HG03095 (cell line): ENCODE measurements around the gene RAB18.
"Not testable (repeated sequence)": the region's sequence is repeated elsewhere in the genome, so short reads cannot be mapped to it uniquely, and the experiment has no call there.

Experiments used
- ATAC-seq: cut with Tn5 transposase; IDR thresholded peaks from one replicate; pipeline ENCODE4 v1.9.1; 2021; ENCODE audit warnings: moderate library complexity; ENCODE audit not compliant: unreplicated experiment

The RAB18 gene

DNA sequence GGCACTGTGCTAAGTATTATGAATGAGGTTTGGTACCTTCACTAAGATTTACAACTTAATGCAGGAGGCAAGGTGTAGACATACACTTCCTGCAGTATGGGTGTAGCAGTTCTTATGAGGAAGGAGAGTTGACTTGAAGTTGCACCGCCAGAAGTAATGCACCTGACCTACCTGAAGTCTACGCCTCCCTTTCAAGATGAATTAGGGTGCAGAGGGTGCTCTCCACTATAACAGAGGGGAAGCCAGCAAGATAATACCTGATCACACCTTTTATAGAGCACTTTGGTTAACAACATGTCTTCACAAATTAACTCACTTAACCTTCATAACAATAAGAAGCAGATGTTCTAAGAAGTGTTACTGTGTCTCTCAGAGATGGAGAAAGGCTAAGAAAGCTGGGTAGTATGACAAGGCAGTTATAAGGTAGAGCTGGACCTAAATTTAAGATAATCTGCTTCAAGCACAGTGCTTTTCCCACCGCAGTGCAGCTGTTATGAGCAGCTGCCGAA is 552 bp upstream of the RAB18 start:
- no peak for ATAC-seq

DNA sequence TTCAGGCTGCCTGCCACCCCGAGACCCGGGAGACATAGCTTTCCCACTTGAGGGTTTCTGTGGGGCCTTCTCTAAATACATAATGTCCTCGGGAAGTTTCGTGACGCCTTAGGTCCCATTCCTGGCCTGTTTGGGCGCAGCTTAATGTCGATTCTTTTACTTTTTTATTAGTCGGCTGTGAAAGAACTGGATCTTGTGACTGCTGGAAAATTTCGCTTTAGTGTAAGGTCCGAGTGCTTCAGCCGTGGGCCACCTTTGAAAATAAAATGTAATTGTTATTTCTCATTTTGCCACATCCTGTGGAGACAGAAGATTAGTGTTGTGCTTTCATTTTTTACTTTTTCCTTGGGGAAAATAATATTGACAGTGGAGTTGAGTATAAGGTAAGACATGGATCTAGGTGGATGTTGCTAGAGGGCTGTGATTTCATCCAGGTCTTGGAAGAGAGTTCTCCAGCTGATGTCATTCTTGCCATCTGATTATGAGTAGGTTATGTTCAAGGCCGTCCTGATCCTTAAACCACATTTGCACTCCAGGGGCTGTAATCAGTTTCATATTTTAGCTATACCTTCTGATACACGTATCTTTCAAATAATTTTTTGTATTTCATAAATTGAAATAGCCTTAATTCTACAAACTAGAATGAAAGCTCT is 830 bp downstream of the RAB18 start:
- no peak for ATAC-seq

GRCh38 chr10:27505537-27505936 is 1.4 kb downstream of the RAB18 start:
- not testable (repeated sequence) for ATAC-seq

- no peak for ATAC-seq
These were observed 2.2 kb downstream of the RAB18 start for GRCh38 chr10:27506280-27506679.

DNA sequence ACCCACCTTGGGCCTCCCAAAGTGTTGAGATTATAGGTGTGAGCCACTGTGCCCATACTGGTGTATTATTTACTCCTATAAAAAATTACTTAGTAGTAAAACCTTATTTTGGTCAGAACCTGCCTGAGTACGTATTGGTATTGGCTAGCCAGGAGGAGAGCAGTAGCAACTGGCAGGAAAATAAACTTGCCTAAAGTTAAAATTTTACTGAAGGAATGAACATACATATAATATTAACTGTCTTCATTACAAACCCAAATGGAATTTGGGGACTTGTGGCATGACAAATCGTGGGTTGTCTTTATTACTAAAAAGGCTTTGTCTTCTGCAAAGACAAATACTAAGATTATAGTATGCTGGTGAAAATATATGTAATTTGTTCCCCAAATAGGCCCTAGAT is 8.4 kb downstream of the RAB18 start:
- ATAC-seq = no peak

GRCh38 chr10:27513451-27514191 is 9.5 kb downstream of the RAB18 start:
- ATAC-seq = no peak

GRCh38 chr10:27514243-27514642 is 10.1 kb downstream of the RAB18 start:
- ATAC-seq = no peak

DNA sequence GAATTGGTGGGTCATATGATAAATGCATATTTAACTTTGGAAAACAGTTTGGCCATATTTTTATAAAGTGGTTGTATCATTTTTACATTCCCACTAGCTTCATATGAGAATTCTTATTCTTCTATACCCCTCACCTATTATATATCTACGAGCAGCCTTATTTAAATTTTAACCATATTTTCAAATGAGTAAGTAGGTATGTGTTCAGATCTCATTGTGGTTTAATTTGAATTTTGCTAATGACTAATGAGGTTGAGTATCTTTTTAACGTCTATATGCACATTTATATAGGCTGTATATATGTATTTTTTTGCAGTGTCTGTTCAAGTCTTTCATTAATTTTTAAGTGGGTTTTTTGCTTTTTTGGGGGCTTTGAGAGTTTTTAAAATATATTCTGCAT is 14.2 kb downstream of the RAB18 start:
- ATAC-seq = no peak

GRCh38 chr10:27525819-27526218 is 21.7 kb downstream of the RAB18 start:
- ATAC-seq = no peak

- no peak for ATAC-seq
These were observed 22.1 kb downstream of the RAB18 start for GRCh38 chr10:27526242-27526641.

DNA sequence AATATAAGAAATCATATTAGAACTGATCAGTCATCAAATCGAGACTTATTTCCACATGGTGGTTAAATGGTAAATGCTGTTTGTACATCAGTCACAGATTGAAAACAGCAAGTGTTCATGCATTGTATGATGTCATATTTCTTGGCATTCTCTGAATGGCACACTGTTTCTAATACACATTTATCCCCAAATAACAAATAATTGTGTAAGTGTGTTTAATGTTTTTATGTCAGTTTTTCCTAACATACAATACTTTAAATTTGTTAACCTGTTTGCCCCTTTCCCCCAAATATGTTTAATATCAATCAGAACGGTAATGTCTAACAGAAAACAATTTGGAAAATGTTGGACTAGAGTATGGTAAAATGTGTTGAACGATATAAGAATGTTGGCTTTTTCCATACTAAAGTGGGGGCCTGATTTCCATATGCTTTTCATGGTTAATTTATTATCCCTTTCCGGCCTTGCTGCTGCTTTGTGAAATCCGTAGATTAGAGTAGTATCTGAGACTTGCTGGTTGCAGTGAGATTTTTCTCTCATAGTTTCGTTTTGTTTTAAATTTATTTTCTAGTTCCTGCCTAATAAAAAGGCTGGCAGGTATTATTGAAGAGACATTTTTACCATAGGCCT is 23.7 kb downstream of the RAB18 start:
- no peak for ATAC-seq

- no peak for ATAC-seq
These were observed 25.1 kb downstream of the RAB18 start for GRCh38 chr10:27529010-27529783.

DNA sequence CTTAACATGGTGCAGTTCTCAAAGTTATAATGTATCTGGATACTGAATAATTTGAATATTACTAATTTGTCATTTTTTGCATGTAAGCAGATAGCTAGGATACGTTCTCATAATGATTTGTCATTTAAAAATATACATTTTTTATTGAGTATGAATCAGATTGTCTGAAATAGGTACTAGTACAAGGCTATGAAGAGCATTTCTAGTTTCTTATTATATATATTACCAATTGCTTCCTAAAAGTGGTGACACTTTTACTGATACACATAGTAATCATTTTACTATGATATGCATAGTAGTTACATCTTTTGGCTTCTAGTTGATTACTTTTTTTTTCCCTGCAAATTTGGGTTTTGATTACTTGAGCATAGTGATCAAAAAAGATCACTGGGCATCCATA is 26.4 kb downstream of the RAB18 start:
- no peak for ATAC-seq

DNA sequence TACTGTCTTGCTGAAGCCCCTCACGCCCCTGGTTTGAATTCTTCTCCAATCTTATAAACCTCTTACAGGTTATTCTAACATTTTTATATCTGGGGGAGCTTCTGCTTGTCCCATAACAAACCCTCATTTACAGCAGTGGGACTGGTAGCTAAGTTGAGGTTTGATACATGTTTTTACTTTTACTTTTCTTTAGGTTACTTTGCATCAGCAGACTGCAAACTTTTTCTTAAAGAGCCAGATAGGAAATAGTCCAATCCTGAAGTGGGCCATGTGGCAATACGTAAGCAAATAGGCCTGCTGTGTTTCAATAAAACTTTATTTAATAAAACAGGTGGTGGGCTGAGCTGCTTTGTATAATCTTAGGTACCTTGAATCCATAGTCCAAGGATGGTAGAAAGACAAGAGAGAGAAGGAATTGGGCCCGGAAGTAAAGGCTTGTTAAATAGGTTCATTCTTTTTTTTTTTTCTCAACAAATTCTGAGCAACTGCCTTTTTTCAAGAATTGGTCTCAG is 27.3 kb downstream of the RAB18 start:
- ATAC-seq = no peak

DNA sequence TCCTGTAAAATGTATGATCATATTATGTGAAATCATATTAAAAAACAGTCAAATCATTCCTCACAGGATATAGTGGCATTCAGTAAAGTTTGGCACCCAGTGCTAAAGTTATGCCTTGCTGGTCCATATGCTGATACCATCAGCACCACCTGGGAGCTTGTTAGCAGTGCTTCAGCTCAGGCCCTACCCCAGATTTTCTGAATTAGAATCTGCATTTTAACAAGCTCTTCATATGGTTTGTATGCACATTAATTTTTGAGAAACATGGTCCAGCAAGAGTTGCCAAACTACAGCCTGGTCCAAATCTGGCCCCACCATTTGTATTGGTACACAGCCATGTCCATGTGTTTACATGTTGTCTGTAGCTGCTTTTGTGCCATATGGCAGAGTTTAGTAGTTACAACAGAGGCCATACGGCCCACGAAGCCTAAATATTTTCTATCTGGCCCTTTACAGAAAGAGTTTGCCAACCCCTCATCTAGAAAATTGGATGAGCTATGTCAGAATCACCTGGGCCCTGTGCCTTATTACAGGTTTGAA is 30.1 kb downstream of the RAB18 start:
- no peak for ATAC-seq

DNA sequence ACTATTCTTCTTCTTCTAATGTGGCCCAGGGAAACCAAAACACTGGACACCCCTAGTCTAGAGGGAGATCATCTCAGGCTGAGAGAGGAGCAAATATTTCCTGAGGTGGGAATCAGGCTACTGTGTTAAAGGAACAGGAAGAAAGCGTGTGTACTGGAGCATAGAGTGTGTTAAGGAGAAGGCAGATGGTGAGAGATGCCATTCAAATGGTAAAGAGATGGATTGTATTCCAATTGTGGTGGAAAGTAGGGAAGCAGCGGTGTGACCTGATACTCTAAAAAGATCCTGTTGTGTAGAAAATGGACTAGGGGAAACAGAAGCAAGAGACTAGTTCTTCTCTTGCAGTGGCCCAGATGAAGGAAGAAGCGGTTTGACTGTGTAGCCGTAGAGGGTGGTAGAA is 31.2 kb downstream of the RAB18 start:
- no peak for ATAC-seq

DNA sequence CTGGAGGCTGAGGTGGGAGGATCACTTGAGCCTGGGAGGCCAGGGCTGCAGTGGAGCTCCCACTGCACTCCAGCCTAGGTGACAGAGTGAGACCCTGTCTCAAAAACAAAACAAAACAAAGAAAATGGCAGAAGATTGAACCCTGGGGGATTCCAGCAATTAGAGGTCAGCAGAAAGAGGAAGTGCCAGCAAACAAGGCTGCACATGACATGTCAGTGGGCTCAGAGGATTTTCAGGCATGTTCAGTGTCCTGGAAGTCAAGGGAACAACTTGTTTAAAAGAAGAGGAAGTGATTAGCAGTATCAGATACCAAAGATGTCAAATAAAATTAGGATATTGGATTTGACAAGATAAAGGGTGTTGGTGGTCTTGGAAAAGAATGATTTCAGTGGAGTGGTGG is 32.3 kb downstream of the RAB18 start:
- no peak for ATAC-seq

DNA sequence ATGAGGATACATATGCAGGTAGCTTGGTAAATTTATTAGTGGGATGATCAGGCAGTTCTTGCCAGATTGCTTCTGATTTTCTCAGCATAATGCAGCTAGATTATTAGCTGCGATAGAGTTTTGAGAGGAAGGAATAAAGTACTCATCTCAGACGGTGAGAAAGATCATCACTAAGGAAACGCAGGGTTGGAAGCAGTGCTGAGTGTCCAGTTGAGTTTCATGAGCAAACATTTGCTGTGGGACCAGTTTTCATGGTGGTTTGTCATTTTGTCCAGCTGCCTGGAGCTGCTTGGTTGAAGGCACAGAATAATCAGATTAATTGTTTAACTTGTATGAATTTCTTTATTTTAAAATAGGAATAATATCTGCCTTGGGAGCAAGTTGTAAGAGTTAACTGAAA is 33.1 kb downstream of the RAB18 start:
- ATAC-seq = no peak

- no peak for ATAC-seq
These were observed 33.7 kb downstream of the RAB18 start for GRCh38 chr10:27537787-27538186.

- ATAC-seq = no peak
These were observed 36.6 kb downstream of the RAB18 start for GRCh38 chr10:27540672-27541071.
